Measurements from ENCODE around the gene COMP.

The COMP gene

GRCh38 chr19:18778826-18779495, 12.1 kb downstream of the COMP start:
- DNase-seq, result no peak
- Histone ChIP-seq H3K36me3 (replicated peaks) (no peaks in the 10 kb centered on the region), H3K27ac (no peak overlapping the region), H3K4me3 (ENCODE audit: low read depth, low read length) (no peak overlapping the region), H3K27me3 (replicated peaks) (peaks cover 4% of the 10 kb centered on the region)
- TF ChIP-seq CTCF (IDR thresholded peaks at IDR 0.05; ENCODE audit: low read depth, low read length, missing control alignments), result no peak
- in situ Hi-C loops (cut with HindIII; ENCODE audit: low pct_ligation_motif_present, low sequenced_read_pairs), result no loop called here

GRCh38 chr19:18778076-18778389, 13.1 kb downstream of the COMP start:
- Histone ChIP-seq H3K36me3 (replicated peaks) (no peaks in the 10 kb centered on the region), H3K27me3 (replicated peaks) (peaks cover 4% of the 10 kb centered on the region), H3K27ac (no peak overlapping the region), H3K4me3 (ENCODE audit: low read depth, low read length) (no peak overlapping the region)
- in situ Hi-C loops (cut with HindIII; ENCODE audit: low pct_ligation_motif_present, low sequenced_read_pairs), result no loop called here
- no peak for TF ChIP-seq CTCF (IDR thresholded peaks at IDR 0.05; ENCODE audit: low read depth, low read length, missing control alignments)
- no peak for DNase-seq

GRCh38 chr19:18777301-18778075, 13.6 kb downstream of the COMP start:
- no peak overlapping the region for H3K27ac ChIP-seq
- no peak for TF ChIP-seq CTCF (IDR thresholded peaks at IDR 0.05; ENCODE audit: low read depth, low read length, missing control alignments)
- H3K27me3 ChIP-seq (replicated peaks), result peaks cover 4% of the 10 kb centered on the region
- in situ Hi-C loops (cut with HindIII; ENCODE audit: low pct_ligation_motif_present, low sequenced_read_pairs), result no loop called here
- H3K4me3 ChIP-seq (ENCODE audit: low read depth, low read length), result no peak overlapping the region
- no peaks in the 10 kb centered on the region for H3K36me3 ChIP-seq (replicated peaks)
- DNase-seq, result no peak

- no peak overlapping the region for H3K4me3 ChIP-seq (ENCODE audit: low read depth, low read length)
- H3K27ac ChIP-seq, result no peak overlapping the region
- TF ChIP-seq CTCF (IDR thresholded peaks at IDR 0.05; ENCODE audit: low read depth, low read length, missing control alignments), result no peak
- in situ Hi-C loops (cut with HindIII; ENCODE audit: low pct_ligation_motif_present, low sequenced_read_pairs), result no loop called here
- H3K27me3 ChIP-seq (replicated peaks), result peaks cover 4% of the 10 kb centered on the region
- DNase-seq, result peak; percentile 2
- H3K36me3 ChIP-seq (replicated peaks), result no peaks in the 10 kb centered on the region
These were observed 14.4 kb downstream of the COMP start for GRCh38 chr19:18776736-18777135.

- peak; percentile 73 for TF ChIP-seq CTCF (IDR thresholded peaks at IDR 0.05; ENCODE audit: low read depth, low read length, missing control alignments)
- in situ Hi-C loops (cut with HindIII; ENCODE audit: low pct_ligation_motif_present, low sequenced_read_pairs), result no loop called here
- Histone ChIP-seq H3K27ac (no peak overlapping the region), H3K36me3 (replicated peaks) (no peaks in the 10 kb centered on the region), H3K27me3 (replicated peaks) (peaks cover 4% of the 10 kb centered on the region), H3K4me3 (ENCODE audit: low read depth, low read length) (no peak overlapping the region)
- DNase-seq, result peak; percentile 53
These were observed 14.9 kb downstream of the COMP start for GRCh38 chr19:18776288-18776594.
